Neural progenitor cell (in vitro differentiated cells): ENCODE results near the gene CAPSL. TPM values are rescaled to one million over a fixed set of nuclear protein-coding genes. Genes with fewer than 3 reads are reported as not detected.
"Not testable (repeated sequence)": the region's sequence is repeated elsewhere in the genome, so short reads cannot be mapped to it uniquely, and the experiment has no call there.

Source experiments
- DNase-seq: peaks from one replicate; pipeline ENCODE4 v3.0.0-alpha.2; 2016; ENCODE audit warnings: low spot score
- H2AFZ ChIP-seq: fragments of 200-600 bp; sonication (generic); replicated peaks from 2 replicates; pipeline ENCODE4 v1.6.1; 2016; ENCODE audit warnings: antibody characterized with exemption
- H3F3A ChIP-seq: fragments of 200-600 bp; sonication (generic); 2 replicates; pipeline ENCODE4 v1.6.1; 2016; ENCODE audit warnings: antibody characterized with exemption, low read depth
- H3K27ac ChIP-seq: fragments of 200-600 bp; sonication (generic); 2 replicates; pipeline ENCODE4 v1.5.1; 2016; ENCODE audit warnings: mild to moderate bottlenecking
- H3K27me3 ChIP-seq: fragments of 200-600 bp; sonication (generic); 2 replicates; pipeline ENCODE4 v1.6.1; 2016; ENCODE audit warnings: mild to moderate bottlenecking, moderate library complexity
- H3K36me3 ChIP-seq: fragments of 200-600 bp; sonication (generic); 2 replicates; pipeline ENCODE4 v1.5.1; 2016
- H3K4me1 ChIP-seq: fragments of 200-600 bp; sonication (generic); 2 replicates; pipeline ENCODE4 v1.6.1; 2016; ENCODE audit warnings: mixed run types
- H3K4me2 ChIP-seq: fragments of 200-600 bp; sonication (generic); 2 replicates; pipeline ENCODE4 v1.6.1; 2016
- H3K4me3 ChIP-seq: fragments of 200-600 bp; sonication (generic); 2 replicates; pipeline ENCODE4 v1.5.1; 2016
- H3K79me2 ChIP-seq: fragments of 200-600 bp; sonication (generic); 2 replicates; pipeline ENCODE4 v1.6.1; 2016; ENCODE audit warnings: low read depth
- H3K9ac ChIP-seq: fragments of 200-600 bp; sonication (generic); 2 replicates; pipeline ENCODE4 v1.6.1; 2016
- H3K9me3 ChIP-seq: fragments of 200-600 bp; sonication (generic); 2 replicates; pipeline ENCODE4 v1.5.1; 2016; ENCODE audit warnings: low read depth
- H4K20me1 ChIP-seq: fragments of 200-600 bp; sonication (generic); 2 replicates; pipeline ENCODE4 v1.6.1; 2016; ENCODE audit warnings: low read depth
- H3K27ac Mint-ChIP-seq: 3 replicates; pipeline ENCODE4 v1.8.0; 2021; ENCODE audit warnings: mixed read lengths
- H3K27me3 Mint-ChIP-seq: 2 replicates; pipeline ENCODE4 v1.8.0; 2022; ENCODE audit warnings: low read depth, mild to moderate bottlenecking, inconsistent platforms, moderate library complexity, mixed read lengths; ENCODE audit not compliant: insufficient read depth
- H3K36me3 Mint-ChIP-seq: 3 replicates; pipeline ENCODE4 v1.8.0; 2021; ENCODE audit warnings: mixed read lengths
- H3K4me1 Mint-ChIP-seq: 3 replicates; pipeline ENCODE4 v1.8.0; 2021; ENCODE audit warnings: mixed read lengths
- H3K4me3 Mint-ChIP-seq: 3 replicates; pipeline ENCODE4 v1.8.0; 2021; ENCODE audit warnings: mild to moderate bottlenecking, moderate library complexity, mixed read lengths
- H3K9me3 Mint-ChIP-seq: 3 replicates; pipeline ENCODE4 v1.8.0; 2020; ENCODE audit warnings: mixed read lengths
- CTCF ChIP-seq: fragments of 200-600 bp; sonication (generic); IDR thresholded peaks from 2 replicates; pipeline ENCODE4 v1.5.1; 2017; ENCODE audit warnings: antibody characterized with exemption, mild to moderate bottlenecking
- EZH2 ChIP-seq: fragments of 200-600 bp; sonication (generic); IDR thresholded peaks from 2 replicates; pipeline ENCODE4 v1.6.1; 2017; ENCODE audit warnings: antibody characterized with exemption, mild to moderate bottlenecking, moderate library complexity
- EZH2phosphoT487 ChIP-seq: fragments of 200-600 bp; sonication (generic); IDR thresholded peaks from 2 replicates; pipeline ENCODE4 v1.6.1; 2017; ENCODE audit warnings: antibody characterized with exemption
- total RNA-seq: library from RNA; depleted of rRNA; stranded (reverse); fragments of >200 nt; gene quantifications from 2 replicates; pipeline ENCODE4 v1.2.3, GENCODE V29; 2015; ENCODE audit warnings: low replicate concordance

CAPSL gene
- total RNA-seq, 1 donor from 2014 or later: 0.15 TPM

- Histone ChIP-seq H3K9me3 (no peaks in the 10 kb centered on the region), H3K9ac (no peak overlapping the region), H4K20me1 (no peaks in the 10 kb centered on the region), H3K36me3 (no peaks in the 10 kb centered on the region), H3K79me2 (no peaks in the 10 kb centered on the region), H2AFZ (peak overlapping the region; percentile 23), H3K27me3 (no peaks in the 10 kb centered on the region), H3K27ac (no peak overlapping the region), H3K4me2 (peak overlapping the region; percentile 37), H3K4me3 (no peak overlapping the region), H3F3A (no peaks in the 10 kb centered on the region), H3K4me1 (peaks cover 12% of the 10 kb centered on the region)
- no peaks in the 10 kb centered on the region for H3K36me3 Mint-ChIP-seq
- H3K4me3 Mint-ChIP-seq: no peak overlapping the region
- H3K9me3 Mint-ChIP-seq: no peaks in the 10 kb centered on the region
- peak; percentile 39 for DNase-seq
- peak overlapping the region; percentile 59 for H3K27ac Mint-ChIP-seq
- H3K4me1 Mint-ChIP-seq: peaks cover 21% of the 10 kb centered on the region
- TF ChIP-seq CTCF: no peak
- TF ChIP-seq EZH2phosphoT487: no peak
- TF ChIP-seq EZH2: no peak
- H3K27me3 Mint-ChIP-seq: peaks cover 5% of the 10 kb centered on the region
These were observed 79.2 kb downstream of the CAPSL start for GRCh38 chr5:35859101-35859661.

GRCh38 chr5:35857606-35858205 lies 80.7 kb downstream of the CAPSL start:
- Histone ChIP-seq H3K79me2 (no peaks in the 10 kb centered on the region), H2AFZ (no peak overlapping the region), H3K4me1 (peaks cover 12% of the 10 kb centered on the region), H3K9me3 (no peaks in the 10 kb centered on the region), H3K27ac (no peak overlapping the region), H3K36me3 (no peaks in the 10 kb centered on the region), H3K9ac (no peak overlapping the region), H3K4me2 (no peak overlapping the region), H4K20me1 (no peaks in the 10 kb centered on the region), H3K27me3 (no peaks in the 10 kb centered on the region), H3F3A (no peaks in the 10 kb centered on the region), H3K4me3 (no peak overlapping the region)
- Mint-ChIP-seq H3K4me1 (peaks cover 21% of the 10 kb centered on the region), H3K27ac (no peak overlapping the region), H3K27me3 (peaks cover under 1% of the 10 kb centered on the region), H3K4me3 (no peak overlapping the region), H3K36me3 (no peaks in the 10 kb centered on the region), H3K9me3 (no peaks in the 10 kb centered on the region)
- TF ChIP-seq EZH2 (no peak), EZH2phosphoT487 (no peak), CTCF (no peak)
- DNase-seq: no peak

GRCh38 chr5:35856765-35857351 lies 81.6 kb downstream of the CAPSL start, which contains the start of gene IL7R:
TSS of gene IL7R (plus strand) at chr5:35856891. CDS start at chr5:35856978, 87 bp downstream.
- H4K20me1 ChIP-seq: no peaks in the 10 kb centered on the region
- no peak within 1 kb of the TSS for H3K27ac Mint-ChIP-seq
- H3K36me3 ChIP-seq: no peaks in the 10 kb centered on the region
- H3K4me3 Mint-ChIP-seq: no peak within 1 kb of the TSS
- H3K27me3 Mint-ChIP-seq: no peaks in the 10 kb centered on the region
- no peak within 1 kb of the TSS for H3K4me2 ChIP-seq
- H3K36me3 Mint-ChIP-seq: no peaks in the 10 kb centered on the region
- H3F3A ChIP-seq: no peaks in the 10 kb centered on the region
- DNase-seq: no peak
- no peaks in the 10 kb centered on the region for H3K27me3 ChIP-seq
- no peaks in the 10 kb centered on the region for H3K9me3 Mint-ChIP-seq
- peaks cover 21% of the 10 kb centered on the region for H3K4me1 Mint-ChIP-seq
- peaks cover 12% of the 10 kb centered on the region for H3K4me1 ChIP-seq
- H2AFZ ChIP-seq: no peak within 1 kb of the TSS
- no peak for TF ChIP-seq CTCF
- no peak for TF ChIP-seq EZH2
- no peak for TF ChIP-seq EZH2phosphoT487
- H3K79me2 ChIP-seq: no peaks in the 10 kb centered on the region
- no peaks in the 10 kb centered on the region for H3K9me3 ChIP-seq
- no peak within 1 kb of the TSS for H3K4me3 ChIP-seq
- no peak within 1 kb of the TSS for H3K27ac ChIP-seq
- no peak within 1 kb of the TSS for H3K9ac ChIP-seq

GRCh38 chr5:35856186-35856764 lies 82.1 kb downstream of the CAPSL start:
- not testable (repeated sequence) for H3K27me3 Mint-ChIP-seq, H3K4me3 Mint-ChIP-seq, H3K36me3 ChIP-seq, H3K9me3 Mint-ChIP-seq, DNase-seq, H2AFZ ChIP-seq, H4K20me1 ChIP-seq, H3K36me3 Mint-ChIP-seq, H3K4me3 ChIP-seq, H3K9me3 ChIP-seq, H3K79me2 ChIP-seq, H3K27ac ChIP-seq, H3K9ac ChIP-seq, H3K27ac Mint-ChIP-seq, H3K27me3 ChIP-seq, H3F3A ChIP-seq, H3K4me2 ChIP-seq
- peaks cover 21% of the 10 kb centered on the region for H3K4me1 Mint-ChIP-seq
- peaks cover 12% of the 10 kb centered on the region for H3K4me1 ChIP-seq
